Prostate gland (tissue), 2 donors: ENCODE data around the gene RPAP2.

Source experiments
- POLR2A ChIP-seq: fragments of 450-650 bp; IDR thresholded peaks from one replicate; pipeline ENCODE4 v1.6.1; 2016; ENCODE audit warnings: antibody characterized with exemption, mild to moderate bottlenecking
- TF ChIP-seq, protein P1 (sequence below), 4 experiments: fragments of 200-600 bp in 2 of 4; fragments of 450-650 bp in 2 of 4; sonication (generic) in 2 of 4; IDR thresholded peaks; 1 replicate in 3 of 4; 2 replicates in 1 of 4; pipeline ENCODE4 v1.5.1; 2016 to 2019; ENCODE audit warnings: antibody characterized with exemption in 4 of 4, mild to moderate bottlenecking in 2 of 4, moderate library complexity in 2 of 4

DNA sequence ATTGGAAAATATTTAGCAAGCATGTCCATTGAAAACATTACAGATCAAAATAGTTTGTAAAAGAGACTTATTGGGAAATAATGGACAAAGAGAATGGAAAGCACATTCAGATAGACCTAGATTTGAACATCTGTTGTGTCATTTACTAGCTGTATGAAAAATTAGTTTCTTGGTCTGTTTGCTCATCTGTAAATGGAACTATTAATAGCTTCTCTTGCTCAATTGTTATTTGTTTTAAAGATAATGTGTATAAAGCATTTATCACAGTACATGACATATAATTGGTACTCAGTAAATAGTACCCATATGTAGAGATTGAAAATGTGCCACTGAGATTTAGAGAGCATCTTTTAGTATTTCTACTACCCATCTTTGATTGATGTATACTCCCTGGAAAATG is 25.9 kb downstream of the RPAP2 start:
- no peak for TF ChIP-seq POLR2A
- TF ChIP-seq, protein P1, sequence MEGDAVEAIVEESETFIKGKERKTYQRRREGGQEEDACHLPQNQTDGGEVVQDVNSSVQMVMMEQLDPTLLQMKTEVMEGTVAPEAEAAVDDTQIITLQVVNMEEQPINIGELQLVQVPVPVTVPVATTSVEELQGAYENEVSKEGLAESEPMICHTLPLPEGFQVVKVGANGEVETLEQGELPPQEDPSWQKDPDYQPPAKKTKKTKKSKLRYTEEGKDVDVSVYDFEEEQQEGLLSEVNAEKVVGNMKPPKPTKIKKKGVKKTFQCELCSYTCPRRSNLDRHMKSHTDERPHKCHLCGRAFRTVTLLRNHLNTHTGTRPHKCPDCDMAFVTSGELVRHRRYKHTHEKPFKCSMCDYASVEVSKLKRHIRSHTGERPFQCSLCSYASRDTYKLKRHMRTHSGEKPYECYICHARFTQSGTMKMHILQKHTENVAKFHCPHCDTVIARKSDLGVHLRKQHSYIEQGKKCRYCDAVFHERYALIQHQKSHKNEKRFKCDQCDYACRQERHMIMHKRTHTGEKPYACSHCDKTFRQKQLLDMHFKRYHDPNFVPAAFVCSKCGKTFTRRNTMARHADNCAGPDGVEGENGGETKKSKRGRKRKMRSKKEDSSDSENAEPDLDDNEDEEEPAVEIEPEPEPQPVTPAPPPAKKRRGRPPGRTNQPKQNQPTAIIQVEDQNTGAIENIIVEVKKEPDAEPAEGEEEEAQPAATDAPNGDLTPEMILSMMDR (IDR thresholded peaks at IDR 0.05), result no peak
